Measurements from ENCODE around the gene ILF2.

DNA sequence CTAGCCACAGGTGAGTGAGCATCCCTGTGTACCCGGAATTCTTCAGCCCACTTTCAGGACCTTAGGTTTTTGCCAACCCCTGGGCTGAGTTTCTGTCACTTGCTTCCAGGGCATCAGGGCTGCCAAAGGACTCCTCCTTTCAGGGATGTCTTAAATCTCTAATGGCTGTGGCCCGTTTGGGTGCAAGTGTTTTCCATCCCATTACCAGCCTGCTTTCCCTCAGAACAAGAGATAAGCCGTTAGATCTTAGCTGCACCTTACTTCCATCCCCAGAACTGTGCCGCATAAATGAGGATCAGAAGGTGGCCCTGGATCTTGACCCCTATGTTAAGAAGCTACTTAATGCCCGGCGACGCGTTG is 11.6 kb downstream of the ILF2 start:
- TF ChIP-seq POLR2AphosphoS5 (IDR thresholded peaks at IDR 0.05) (no peak), POLR2A (IDR thresholded peaks at IDR 0.05) (no peak)
- TF ChIP-seq, protein P1, sequence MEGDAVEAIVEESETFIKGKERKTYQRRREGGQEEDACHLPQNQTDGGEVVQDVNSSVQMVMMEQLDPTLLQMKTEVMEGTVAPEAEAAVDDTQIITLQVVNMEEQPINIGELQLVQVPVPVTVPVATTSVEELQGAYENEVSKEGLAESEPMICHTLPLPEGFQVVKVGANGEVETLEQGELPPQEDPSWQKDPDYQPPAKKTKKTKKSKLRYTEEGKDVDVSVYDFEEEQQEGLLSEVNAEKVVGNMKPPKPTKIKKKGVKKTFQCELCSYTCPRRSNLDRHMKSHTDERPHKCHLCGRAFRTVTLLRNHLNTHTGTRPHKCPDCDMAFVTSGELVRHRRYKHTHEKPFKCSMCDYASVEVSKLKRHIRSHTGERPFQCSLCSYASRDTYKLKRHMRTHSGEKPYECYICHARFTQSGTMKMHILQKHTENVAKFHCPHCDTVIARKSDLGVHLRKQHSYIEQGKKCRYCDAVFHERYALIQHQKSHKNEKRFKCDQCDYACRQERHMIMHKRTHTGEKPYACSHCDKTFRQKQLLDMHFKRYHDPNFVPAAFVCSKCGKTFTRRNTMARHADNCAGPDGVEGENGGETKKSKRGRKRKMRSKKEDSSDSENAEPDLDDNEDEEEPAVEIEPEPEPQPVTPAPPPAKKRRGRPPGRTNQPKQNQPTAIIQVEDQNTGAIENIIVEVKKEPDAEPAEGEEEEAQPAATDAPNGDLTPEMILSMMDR (IDR thresholded peaks at IDR 0.05), result no peak

Measured in prostate gland (tissue), 2 donors.